OCI-LY1 (cell line): ENCODE measurements around the gene JAKMIP2.

Experiments
- CTCF ChIP-seq: fragments of 200-600 bp; sonication (generic), shearing (Covaris generic); IDR thresholded peaks from 2 replicates; pipeline ENCODE4 v1.5.1; 2017; ENCODE audit warnings: mild to moderate bottlenecking, antibody characterized with exemption, low read length, moderate library complexity, mixed read lengths
- EZH2 ChIP-seq: fragments of 200-600 bp; sonication (generic), shearing (Covaris generic); IDR thresholded peaks from 2 replicates; pipeline ENCODE4 v1.8.0; 2017; ENCODE audit warnings: borderline replicate concordance, mixed run types, mild to moderate bottlenecking, antibody characterized with exemption, low read length, moderate library complexity, mixed read lengths

GRCh38 chr5:147743678-147744374, 38.7 kb downstream of the JAKMIP2 start:
- TF ChIP-seq CTCF (no peak), EZH2 (no peak)
